Measurements from ENCODE around the gene SLC9A9.

Gene SLC9A9

DNA sequence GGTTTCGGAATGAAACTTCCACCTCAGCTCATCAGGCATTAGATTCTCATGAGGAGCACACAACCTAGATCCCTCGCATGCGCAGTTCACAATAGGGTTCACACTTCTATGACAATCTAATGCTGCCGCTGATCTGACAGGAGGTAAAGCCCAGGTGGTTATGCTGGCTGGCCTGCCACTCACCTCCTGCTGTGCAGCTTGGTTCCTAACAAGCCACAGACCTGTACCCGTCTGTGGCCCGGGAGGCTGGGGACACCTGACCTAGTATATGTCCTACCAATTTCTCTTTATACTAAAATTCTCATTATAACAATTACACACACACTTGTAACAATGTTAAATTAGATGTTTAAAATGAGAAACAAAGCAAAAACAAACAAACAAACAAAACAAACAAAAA is 172.2 kb downstream of the SLC9A9 start:
- no peak for DNase-seq

DNA sequence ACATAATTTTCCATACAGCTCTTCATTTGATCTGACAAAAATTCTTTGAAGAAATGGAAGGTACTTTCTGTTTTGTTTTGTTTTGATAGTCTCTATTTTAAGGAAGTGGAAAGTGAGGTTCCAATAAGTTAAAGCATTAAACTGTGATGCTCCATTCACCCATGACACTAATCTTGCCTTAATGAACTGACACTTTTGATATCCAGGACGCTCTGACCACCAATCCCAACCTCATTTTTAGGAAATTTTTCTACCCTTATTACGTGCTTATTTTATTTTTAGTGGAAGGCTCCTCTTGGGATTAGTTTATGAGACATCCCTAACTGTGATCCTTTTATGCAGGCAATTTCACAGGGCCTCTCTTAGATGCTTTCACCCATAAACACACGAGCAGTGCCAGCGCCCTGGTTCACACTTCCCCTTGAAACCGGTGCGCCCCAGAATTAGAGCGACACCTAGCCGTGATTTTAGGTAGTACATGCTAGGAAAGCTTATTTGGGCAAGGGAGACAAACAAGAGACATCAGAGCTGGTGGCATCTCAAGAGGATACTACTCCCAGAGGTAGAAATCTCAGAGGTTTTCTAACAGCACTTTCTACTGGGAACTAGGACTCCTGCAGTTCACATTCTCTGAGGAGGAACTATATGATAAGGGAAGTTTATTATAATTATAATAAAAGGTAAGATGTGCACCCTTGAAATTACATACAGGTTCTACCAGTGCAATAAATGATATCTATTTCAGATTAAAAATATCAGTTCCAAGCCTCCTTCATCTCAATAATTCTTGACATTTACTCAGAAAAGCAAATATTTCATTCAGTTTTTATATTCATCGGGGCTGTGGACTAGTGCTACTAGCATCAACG is 173.9 kb downstream of the SLC9A9 start:
- DNase-seq = peak; percentile 82

DNA sequence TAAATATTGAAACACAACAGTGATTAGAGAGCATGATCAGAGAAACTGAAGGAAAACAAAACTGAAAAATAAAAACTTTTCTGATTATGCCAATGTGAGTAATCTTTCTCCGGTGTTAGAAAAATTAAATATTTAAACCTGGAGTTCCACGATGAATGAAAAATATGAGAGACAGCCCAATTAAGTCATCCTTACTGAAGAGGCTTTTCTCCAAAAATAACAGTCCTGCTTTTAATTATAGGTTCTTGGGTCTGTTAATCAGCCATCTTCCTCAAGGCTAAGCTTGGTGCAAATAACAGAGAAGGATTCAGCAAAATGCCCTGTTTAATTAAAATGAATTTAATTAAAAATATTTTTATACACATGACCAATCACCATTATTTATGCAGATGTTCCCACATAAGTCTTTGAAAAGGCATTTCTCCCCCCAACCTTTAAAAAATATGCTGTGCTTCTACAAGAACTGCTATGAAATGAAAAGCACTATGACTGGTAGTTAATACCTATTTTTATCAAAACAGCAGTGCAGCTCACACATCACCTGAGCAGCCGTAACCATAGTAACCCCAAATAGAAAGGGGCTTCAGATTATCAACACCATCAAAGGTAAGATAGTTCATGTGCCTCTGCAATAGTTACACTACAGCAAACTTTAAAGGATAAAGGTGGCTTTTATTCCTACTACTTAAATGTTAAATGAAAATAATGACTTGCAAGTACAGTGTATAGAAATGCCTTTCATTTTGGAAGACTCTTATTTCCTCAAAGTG is 175.7 kb downstream of the SLC9A9 start:
- no peak for DNase-seq

DNA sequence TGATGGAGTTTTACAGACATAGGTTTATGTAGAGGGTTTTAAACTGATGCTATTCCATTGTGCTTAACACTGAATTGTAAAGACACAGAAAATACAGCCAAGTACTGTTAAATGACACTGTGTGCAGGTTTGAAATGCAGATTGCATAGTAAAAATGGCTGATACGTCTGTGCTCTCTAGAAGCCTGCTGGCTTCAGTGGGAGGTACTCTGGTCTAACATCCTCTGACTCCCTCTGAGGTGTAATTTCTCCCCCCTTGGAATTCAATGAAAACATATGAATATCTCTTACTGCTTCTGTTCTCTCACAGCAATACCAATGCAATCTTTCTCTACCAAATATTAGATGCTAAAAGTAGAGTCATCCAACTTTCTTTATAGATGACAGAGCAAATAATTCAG is 176.6 kb downstream of the SLC9A9 start:
- DNase-seq = no peak

DNA sequence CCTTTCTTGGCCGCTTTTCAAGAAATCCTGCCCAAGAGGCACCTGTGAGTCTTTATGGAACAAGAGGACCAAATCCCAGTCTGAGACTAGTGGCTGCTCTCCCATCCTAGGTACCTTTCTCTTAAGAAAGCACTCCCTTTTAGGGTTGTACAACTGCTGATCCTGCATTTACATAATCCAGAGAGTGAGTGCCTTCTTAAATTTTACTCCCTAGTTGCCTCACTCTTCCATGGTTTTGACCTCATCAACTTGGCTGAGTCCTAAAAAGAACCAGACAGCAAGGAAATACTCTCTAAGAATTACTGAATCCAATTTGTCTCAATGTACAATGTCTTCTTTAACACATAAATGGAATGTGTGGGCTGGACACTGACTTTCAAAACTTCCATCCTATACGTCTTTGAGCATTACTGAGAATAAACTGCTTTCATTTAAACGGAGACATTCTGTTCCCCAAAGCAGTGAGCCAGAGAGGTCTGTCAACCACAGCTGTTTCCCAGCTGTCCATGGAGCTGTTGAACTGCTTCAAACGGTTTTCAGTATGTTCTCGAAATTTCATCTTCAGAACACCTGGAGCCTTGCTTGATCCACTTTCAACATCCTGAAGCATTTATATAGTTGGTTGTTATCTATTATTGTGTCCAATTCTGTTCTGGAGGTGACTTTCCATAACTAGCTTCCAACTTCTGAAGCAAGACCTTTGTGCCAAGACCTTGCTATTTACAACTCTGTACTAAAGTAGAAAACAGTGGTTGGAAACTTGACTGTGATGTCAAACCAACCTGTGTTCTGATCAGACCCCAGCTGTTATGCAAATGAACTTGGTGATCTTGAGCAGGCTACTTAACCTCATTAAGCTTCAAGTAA is 179.1 kb downstream of the SLC9A9 start:
- no peak for DNase-seq

DNA sequence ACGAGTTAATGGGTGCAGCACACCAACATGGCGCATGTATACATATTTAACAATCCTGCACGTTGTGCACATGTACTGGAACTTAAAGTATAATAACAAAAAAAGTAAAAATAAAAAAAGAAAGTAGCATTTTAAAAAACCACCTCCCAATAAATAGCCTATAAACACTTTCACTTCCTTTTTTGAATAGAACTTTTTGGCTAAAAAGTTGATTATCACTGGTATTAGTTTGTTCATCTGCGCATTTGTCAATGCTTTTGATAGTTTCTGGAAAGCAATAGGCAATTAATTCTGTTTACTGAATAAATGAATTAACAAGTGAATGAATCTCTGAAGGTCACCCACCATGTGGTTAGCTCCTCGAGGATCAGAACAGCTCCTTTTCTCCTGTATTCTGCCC is 179.9 kb downstream of the SLC9A9 start:
- DNase-seq = no peak

DNA sequence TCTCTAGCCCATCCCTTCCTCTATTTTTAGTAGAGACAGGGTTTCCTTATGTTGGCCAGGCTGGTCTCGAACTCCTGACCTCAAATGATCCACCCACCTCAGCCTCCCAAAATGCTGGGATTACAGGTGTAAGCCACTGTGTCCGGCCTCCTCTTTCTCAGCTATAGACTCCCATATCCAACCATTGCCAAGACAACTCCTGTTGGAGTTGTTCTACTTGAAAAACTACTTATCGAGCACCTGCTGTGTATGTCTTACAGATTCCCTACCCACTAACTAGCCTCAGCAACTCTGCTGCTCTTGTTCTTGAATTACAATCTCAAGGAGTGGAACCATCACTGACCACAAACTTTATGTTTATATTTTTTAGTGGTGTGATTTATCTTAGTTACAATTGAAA is 186.6 kb downstream of the SLC9A9 start:
- no peak for DNase-seq

DNA sequence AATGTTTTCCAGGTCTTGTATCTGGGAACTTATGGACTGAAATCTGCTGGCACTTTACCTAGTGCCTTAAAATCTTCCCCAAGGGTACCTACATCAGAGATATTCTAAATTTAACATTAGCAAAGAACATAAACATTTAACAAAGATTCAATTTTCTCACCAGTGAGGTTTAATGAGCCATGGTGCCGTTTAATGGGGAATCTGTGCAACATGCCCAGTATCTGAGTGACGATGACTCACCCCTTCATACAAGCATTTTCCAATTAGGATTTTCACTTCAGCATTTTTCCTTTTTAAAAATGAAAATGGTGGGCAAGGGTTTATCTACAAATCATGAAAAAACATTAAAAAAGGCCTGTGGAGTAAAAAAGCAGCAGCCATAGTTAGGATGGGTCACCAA is 189.4 kb downstream of the SLC9A9 start:
- no peak for DNase-seq

DNA sequence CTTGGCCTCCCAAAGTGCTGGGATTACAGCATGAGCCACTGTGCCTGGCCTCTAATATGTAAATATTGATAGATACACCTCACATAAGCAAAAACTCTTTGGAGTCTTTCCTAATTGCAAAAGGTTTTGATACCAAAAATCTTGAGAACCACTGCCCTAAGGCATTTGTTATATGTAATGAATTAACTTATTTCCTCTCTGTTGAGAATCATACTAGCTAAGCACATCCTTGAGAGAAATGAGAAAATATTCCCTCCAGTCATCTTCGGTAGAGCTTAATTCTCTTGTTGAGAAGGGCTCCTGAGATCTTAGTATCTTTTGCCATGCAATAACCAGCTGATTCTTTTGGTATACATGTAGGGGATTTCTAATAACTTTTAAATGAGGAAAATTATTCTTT is 190.2 kb downstream of the SLC9A9 start:
- no peak for DNase-seq

DNA sequence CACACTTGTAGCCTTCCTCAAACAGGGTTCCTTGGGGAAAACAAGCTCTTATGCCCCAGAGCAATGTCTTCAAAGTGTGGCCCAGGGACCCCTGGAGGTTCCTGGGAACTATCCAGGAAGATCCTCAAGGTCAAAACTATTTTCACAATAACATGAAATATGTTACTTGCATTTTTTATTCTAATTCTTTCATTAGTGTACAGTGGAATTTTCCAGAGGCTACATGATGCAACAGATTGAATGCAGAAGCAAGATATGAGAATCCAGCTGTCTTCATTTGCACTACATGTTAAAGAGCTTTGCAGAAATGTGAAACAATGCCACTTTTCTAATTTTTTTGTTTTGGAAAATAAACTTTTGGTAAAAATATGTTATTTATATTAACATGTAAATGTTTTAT is 190.9 kb downstream of the SLC9A9 start:
- DNase-seq = no peak

DNA sequence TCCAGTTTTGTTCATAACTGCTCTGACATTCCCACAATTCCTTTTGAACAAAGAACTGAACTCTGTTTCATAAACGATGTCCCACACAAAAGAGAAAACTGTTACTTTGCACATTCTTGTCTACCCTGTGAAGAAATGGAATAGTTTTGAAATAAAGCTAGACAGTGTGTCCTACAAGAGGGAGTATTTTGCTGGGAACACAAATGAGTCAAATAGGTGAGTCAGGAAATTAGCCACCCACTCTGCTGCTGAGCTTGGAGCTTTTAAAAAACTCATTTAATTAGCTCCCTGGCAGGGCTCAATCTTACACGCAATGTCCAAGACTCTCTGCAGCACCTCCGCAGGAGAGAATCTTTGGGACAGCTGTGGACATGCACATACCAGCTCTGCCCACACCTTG is 193.4 kb downstream of the SLC9A9 start:
- DNase-seq = no peak

DNA sequence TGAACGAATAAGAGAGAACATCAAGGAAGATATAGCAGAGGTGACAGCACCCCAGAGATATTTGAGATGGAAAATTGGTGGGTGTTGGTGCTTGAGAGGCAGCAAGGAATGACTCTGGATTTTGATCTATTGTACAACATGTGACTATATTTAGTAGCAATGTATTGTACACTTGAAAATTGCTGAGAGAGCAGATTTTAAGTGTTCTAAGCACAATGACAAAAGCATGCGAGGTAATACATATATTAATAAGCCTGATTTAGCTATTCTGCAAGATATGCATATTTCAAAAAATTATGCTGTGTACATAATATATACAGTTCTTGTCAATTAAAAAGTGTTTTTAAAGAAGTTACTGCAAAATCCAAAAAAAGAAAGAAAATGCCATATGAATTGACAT is 194.3 kb downstream of the SLC9A9 start:
- no peak for DNase-seq

DNA sequence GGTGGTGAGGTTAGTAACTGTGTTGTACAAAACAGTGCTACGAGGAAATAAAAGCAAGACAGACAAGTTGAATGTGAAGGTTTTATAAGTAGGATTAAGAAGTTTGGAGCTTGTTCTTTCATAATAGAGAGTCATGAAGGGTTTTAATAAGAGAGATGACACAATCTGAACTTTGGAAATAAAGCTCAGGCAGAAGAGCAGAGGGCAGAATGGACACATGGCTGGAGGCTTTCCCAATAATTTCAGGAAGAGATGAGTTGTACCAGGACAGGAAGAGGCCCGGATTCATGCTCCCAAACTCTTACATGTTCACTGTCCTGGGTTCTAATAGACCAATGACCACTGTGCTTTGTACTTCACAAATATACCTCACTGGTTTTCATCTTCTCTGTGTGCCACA is 194.8 kb downstream of the SLC9A9 start:
- DNase-seq = no peak

DNA sequence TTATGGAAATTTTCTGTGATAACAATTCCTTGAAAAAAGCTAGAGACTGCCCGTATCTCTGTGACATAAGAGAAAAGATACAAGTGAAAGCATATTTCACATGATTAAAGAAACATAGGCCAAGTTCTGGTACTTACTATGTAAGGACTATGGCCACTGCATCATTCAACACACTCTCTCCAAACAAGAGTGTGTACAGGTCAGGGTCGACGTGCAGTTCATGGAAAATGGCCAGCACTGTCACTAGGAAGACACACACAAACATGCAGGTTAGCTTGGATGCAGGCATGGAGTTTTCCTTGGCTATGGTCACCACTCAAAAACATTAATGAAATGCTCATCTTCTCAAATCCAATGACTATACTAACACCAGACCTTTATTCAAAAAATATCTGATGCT is 196.2 kb downstream of the SLC9A9 start:
- DNase-seq = no peak

DNA sequence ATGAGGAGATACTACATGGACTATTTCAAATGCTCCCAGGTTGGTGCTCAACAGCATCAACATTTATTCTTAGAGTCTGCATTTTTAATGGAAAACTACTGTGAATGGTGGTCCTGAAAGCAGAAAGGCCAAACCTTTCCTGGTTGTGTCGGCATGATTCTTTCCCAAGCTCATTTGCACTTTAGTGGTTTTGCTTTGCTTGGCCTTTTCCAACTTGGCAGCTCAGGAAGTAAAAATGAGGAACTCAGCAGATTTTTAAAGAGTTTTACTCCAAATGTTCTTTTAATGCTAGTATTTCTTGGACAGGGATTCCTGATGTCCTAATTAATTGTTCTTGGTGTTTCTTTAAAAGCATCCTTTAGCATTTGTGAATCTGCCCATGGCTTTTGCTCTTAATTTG is 197.4 kb downstream of the SLC9A9 start:
- no peak for DNase-seq

DNA sequence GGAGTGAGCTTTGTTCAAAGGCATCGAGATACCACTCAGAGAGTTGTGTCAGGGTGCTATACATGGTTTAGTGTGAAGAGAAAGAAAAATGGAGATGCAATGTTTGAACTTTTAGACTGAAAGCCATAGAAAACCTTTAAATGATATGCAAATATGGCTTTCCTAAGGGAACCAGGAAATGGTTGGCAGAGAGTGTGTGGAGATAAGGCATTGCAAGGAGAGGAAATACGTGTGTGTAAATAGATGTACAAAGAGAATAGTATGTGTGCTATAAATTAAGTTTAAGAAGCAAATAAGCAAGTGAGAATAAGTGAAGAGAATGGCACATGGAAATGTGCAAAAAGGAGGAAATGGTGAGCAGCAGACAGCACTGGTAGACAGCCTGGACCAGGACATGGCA is 198.1 kb downstream of the SLC9A9 start:
- DNase-seq = no peak

DNA sequence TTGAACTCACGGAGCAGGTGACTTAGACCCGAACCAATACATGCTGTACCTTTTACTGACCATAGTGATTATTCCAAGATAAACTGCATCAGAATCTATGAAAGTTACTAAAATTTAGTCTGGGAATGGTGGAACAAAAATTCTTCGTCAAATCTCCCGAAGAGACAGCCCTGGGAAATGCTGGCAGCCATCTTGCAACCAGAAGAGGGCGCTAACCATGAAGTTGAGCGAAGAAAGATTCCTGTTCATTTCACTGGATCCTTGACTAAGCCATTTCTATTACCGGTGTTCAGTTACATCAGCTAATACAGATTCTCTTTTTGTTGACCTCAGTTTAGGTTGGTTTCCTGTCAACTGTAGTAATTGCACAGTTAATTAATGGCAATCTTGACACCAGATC is 199.6 kb downstream of the SLC9A9 start:
- DNase-seq = peak; percentile 7

DNA sequence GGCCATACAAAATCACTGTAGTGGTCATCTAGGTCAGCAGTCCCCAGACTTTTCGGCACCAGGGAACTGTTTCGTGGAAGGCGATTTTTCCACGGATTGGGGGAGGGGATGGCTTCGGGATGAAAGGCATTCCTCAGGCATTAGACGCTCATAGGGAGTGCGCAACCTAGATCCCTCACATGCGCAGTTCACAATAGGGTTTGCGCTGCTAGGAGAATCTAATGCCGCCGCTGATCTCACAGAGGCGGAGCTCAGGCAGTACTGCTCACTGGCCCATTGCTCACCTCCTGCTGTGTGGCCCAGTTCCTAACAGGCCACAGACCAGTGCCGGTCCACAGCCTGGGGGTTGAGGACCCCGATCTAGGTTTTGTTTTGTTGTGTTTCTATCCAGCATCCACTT is 200.1 kb downstream of the SLC9A9 start:
- no peak for DNase-seq

DNA sequence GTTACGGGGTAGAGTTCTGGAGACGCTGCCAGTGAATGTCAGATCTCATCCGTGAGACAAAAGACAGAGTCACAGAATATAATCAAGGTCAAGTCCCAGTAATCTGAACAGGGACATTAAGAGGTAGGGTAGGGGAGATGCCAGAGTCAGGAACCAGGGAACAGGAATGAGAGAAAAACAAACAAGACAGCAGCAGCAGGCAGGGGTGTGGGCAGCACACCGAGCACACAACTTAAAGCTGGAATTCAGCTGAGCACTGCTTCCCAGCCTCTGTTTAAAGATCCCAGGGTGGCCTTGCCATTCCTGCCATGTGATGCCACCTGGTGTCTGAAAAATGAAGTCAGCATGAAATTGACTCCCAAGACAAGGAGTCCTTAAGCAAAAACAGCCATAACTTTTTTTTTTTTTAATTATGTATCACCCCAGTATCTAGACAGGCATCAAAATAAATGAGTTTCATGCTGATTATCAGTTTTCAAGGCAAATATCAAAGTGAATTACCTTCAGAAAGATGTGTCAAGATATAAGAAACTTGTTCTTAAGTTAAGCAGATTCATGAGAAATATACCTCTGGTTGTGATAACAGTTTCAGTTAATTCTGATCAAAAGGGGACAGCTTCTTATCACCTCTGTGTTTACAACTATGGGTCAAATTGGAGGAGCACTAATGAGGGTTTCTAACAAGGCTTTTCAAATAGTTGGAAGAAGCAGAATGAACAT is 203.7 kb downstream of the SLC9A9 start:
- peak; percentile 18 for DNase-seq

DNA sequence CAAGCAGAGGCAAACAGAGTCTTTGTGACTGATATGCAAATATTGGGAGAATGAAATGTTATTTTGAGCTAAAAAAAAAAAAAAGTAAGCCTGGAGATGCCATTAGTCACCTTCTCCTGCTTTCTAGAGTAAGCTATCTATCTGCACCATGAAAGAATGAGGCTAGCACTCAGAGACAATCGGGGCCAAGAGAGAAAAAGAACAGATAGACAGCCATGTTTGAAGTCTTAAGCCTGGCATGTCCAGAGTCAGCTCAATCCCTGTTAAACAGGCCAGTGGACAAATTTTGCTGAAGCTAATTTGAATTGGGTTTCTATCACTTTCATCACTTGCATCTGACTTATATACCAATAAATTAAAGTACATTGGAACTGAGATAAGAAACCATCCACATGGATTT is 204.4 kb downstream of the SLC9A9 start:
- no peak for DNase-seq

DNA sequence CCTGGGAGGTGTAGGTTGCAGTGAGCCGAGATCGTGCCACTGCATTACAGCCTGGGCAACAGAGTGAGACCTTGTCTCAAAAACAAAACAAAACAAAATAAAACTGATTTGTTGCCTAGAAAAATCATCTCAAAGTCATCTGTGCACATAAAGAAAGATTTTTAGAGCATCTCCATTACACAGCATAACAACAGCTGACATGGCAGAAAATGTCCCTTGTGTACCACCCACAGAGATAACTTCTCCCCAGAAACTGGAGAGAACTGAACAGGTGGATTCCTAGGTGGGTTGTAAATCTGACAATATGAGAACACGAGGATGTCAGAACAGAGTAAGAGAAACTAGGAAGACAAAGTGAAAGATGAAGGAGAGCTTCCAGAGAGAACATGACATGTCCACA is 207.5 kb downstream of the SLC9A9 start:
- no peak for DNase-seq

DNA sequence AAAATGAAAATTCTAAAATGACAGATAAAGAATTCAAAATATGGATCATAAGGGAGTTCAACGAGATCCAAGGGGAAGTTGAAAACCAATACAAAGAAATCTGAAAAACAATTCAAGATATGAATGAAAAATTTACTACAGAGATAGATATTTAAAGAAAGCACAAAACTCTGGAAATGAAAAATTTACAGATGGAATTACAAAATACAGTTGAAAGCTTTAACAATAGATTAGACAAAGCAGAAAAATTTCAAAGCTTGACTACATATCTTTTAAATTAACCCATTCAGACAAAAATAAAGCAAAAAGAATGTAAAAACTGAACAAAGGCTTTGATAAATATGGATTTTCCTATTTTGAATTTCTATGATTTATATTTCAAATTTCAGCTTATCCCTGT is 211.1 kb downstream of the SLC9A9 start:
- DNase-seq = no peak

DNA sequence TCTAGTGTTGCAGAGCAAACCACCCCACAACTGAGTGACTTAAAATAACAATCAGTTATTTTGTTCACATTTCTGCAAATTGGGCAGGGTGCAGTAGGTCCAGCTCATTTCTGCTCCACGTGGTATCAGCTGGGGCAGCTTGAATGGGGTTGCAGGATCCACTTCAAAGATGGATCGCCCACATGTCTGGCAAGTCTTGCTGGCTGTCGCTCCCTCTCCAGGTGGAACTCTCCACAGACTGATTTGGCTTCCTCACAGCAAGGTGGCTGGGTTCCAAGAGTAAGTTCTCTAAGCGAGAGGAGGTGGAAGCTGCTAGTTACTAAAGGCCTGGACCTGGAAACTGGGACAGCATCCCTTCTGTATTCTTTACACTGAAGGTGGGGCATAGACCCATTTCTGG is 213.3 kb downstream of the SLC9A9 start:
- DNase-seq = no peak

All from activated CD4-positive, alpha-beta T cell treated with anti-CD3 and anti-CD28 coated beads for 48 hours (primary cell).